ENCODE results near the gene NEK1. TPM values are rescaled to one million over a fixed set of nuclear protein-coding genes. Genes with fewer than 3 reads are reported as not detected.
A peak's percentile ranks its signal among the peaks of the same experiment; 100 is the strongest.
"Not testable (repeated sequence)": the region's sequence is repeated elsewhere in the genome, so short reads cannot be mapped to it uniquely, and the experiment has no call there.

The NEK1 gene
- total RNA-seq, 2 donors from 2014 or later = 10.4 to 13.8 TPM

GRCh38 chr4:169593050-169593560 is 19.3 kb downstream of the NEK1 start:
- no peak overlapping the region for H3K27ac Mint-ChIP-seq
- no peaks in the 10 kb centered on the region for H3K27me3 Mint-ChIP-seq
- no peaks in the 10 kb centered on the region for H3K4me1 Mint-ChIP-seq
- no peaks in the 10 kb centered on the region for H3K9me3 Mint-ChIP-seq
- no peak for ATAC-seq (replicated peaks)
- peaks cover 46% of the 10 kb centered on the region for H3K36me3 Mint-ChIP-seq (ENCODE audit: low read depth)
- no peak overlapping the region for H3K4me3 Mint-ChIP-seq

GRCh38 chr4:169583563-169583962 is 28.8 kb downstream of the NEK1 start:
- no peaks in the 10 kb centered on the region for H3K27me3 Mint-ChIP-seq
- H3K27ac Mint-ChIP-seq = no peak overlapping the region
- H3K9me3 Mint-ChIP-seq = no peaks in the 10 kb centered on the region
- H3K36me3 Mint-ChIP-seq (ENCODE audit: low read depth) = peaks cover 48% of the 10 kb centered on the region
- no peaks in the 10 kb centered on the region for H3K4me1 Mint-ChIP-seq
- no peak overlapping the region for H3K4me3 Mint-ChIP-seq
- ATAC-seq (replicated peaks) = no peak

- no peaks in the 10 kb centered on the region for H3K27me3 Mint-ChIP-seq
- H3K27ac Mint-ChIP-seq = no peak overlapping the region
- H3K4me1 Mint-ChIP-seq = no peaks in the 10 kb centered on the region
- H3K9me3 Mint-ChIP-seq = no peaks in the 10 kb centered on the region
- H3K36me3 Mint-ChIP-seq (ENCODE audit: low read depth) = peaks cover 52% of the 10 kb centered on the region
- no peak for ATAC-seq (replicated peaks)
- no peak overlapping the region for H3K4me3 Mint-ChIP-seq
Observed at GRCh38 chr4:169582706-169583105, 29.7 kb downstream of the NEK1 start.

- Mint-ChIP-seq H3K9me3 (no peaks in the 10 kb centered on the region), H3K27ac (no peak overlapping the region), H3K27me3 (no peaks in the 10 kb centered on the region), H3K4me3 (no peak overlapping the region), H3K4me1 (no peaks in the 10 kb centered on the region), H3K36me3 (ENCODE audit: low read depth) (peaks cover 52% of the 10 kb centered on the region)
- peak; percentile 60 for ATAC-seq (replicated peaks)
Observed at GRCh38 chr4:169582203-169582602, 30.2 kb downstream of the NEK1 start.

GRCh38 chr4:169573889-169574288 is 38.5 kb downstream of the NEK1 start:
- peak overlapping the region; percentile 13 for H3K27ac Mint-ChIP-seq
- H3K9me3 Mint-ChIP-seq = no peaks in the 10 kb centered on the region
- no peak for ATAC-seq (replicated peaks)
- H3K27me3 Mint-ChIP-seq = no peaks in the 10 kb centered on the region
- no peaks in the 10 kb centered on the region for H3K4me1 Mint-ChIP-seq
- H3K36me3 Mint-ChIP-seq (ENCODE audit: low read depth) = peaks cover 50% of the 10 kb centered on the region
- H3K4me3 Mint-ChIP-seq = no peak overlapping the region

GRCh38 chr4:169571435-169571834 is 40.9 kb downstream of the NEK1 start:
- Mint-ChIP-seq H3K9me3 (no peaks in the 10 kb centered on the region), H3K27ac (no peak overlapping the region), H3K4me3 (no peak overlapping the region), H3K27me3 (no peaks in the 10 kb centered on the region), H3K4me1 (no peaks in the 10 kb centered on the region), H3K36me3 (ENCODE audit: low read depth) (peaks cover 46% of the 10 kb centered on the region)
- no peak for ATAC-seq (replicated peaks)

GRCh38 chr4:169571012-169571411 is 41.4 kb downstream of the NEK1 start:
- H3K36me3 Mint-ChIP-seq (ENCODE audit: low read depth) = peaks cover 44% of the 10 kb centered on the region
- H3K27ac Mint-ChIP-seq; H3K4me3 Mint-ChIP-seq; ATAC-seq (replicated peaks); H3K4me1 Mint-ChIP-seq; H3K27me3 Mint-ChIP-seq; H3K9me3 Mint-ChIP-seq: not testable (repeated sequence)

- H3K9me3 Mint-ChIP-seq; H3K4me1 Mint-ChIP-seq; H3K27me3 Mint-ChIP-seq; H3K27ac Mint-ChIP-seq; H3K4me3 Mint-ChIP-seq; ATAC-seq (replicated peaks): not testable (repeated sequence)
- H3K36me3 Mint-ChIP-seq (ENCODE audit: low read depth) = peaks cover 36% of the 10 kb centered on the region
Observed at GRCh38 chr4:169570266-169570665, 42.1 kb downstream of the NEK1 start.

GRCh38 chr4:169569188-169569587 is 43.2 kb downstream of the NEK1 start:
- not testable (repeated sequence) for ATAC-seq (replicated peaks); H3K4me1 Mint-ChIP-seq; H3K27me3 Mint-ChIP-seq; H3K4me3 Mint-ChIP-seq; H3K9me3 Mint-ChIP-seq; H3K27ac Mint-ChIP-seq
- peaks cover 25% of the 10 kb centered on the region for H3K36me3 Mint-ChIP-seq (ENCODE audit: low read depth)

- Mint-ChIP-seq H3K27me3 (no peaks in the 10 kb centered on the region), H3K4me1 (no peaks in the 10 kb centered on the region), H3K36me3 (ENCODE audit: low read depth) (peaks cover 19% of the 10 kb centered on the region), H3K9me3 (no peaks in the 10 kb centered on the region), H3K4me3 (no peak overlapping the region), H3K27ac (no peak overlapping the region)
- no peak for ATAC-seq (replicated peaks)
Observed at GRCh38 chr4:169567916-169568315, 44.5 kb downstream of the NEK1 start.

GRCh38 chr4:169566021-169566818 is 46.2 kb downstream of the NEK1 start:
- H3K9me3 Mint-ChIP-seq = no peaks in the 10 kb centered on the region
- no peaks in the 10 kb centered on the region for H3K4me1 Mint-ChIP-seq
- peaks cover 11% of the 10 kb centered on the region for H3K36me3 Mint-ChIP-seq (ENCODE audit: low read depth)
- H3K4me3 Mint-ChIP-seq = no peak overlapping the region
- peak overlapping the region; percentile 71 for H3K27ac Mint-ChIP-seq
- H3K27me3 Mint-ChIP-seq = no peaks in the 10 kb centered on the region
- peak; percentile 45 for ATAC-seq (replicated peaks)

- H3K4me1 Mint-ChIP-seq = no peaks in the 10 kb centered on the region
- no peak for ATAC-seq (replicated peaks)
- no peak overlapping the region for H3K27ac Mint-ChIP-seq
- H3K9me3 Mint-ChIP-seq = no peaks in the 10 kb centered on the region
- H3K4me3 Mint-ChIP-seq = no peak overlapping the region
- H3K36me3 Mint-ChIP-seq (ENCODE audit: low read depth) = peaks cover 16% of the 10 kb centered on the region
- H3K27me3 Mint-ChIP-seq = no peaks in the 10 kb centered on the region
Observed at GRCh38 chr4:169565606-169566005, 46.8 kb downstream of the NEK1 start.

GRCh38 chr4:169557061-169557636 is 55.2 kb downstream of the NEK1 start:
- Mint-ChIP-seq H3K36me3 (ENCODE audit: low read depth) (peaks cover 53% of the 10 kb centered on the region), H3K4me3 (no peak overlapping the region), H3K27me3 (no peaks in the 10 kb centered on the region), H3K9me3 (no peaks in the 10 kb centered on the region), H3K4me1 (no peaks in the 10 kb centered on the region), H3K27ac (no peak overlapping the region)
- ATAC-seq (replicated peaks) = no peak

- H3K36me3 Mint-ChIP-seq (ENCODE audit: low read depth) = peaks cover 15% of the 10 kb centered on the region
- not testable (repeated sequence) for H3K27me3 Mint-ChIP-seq; ATAC-seq (replicated peaks)
Observed at GRCh38 chr4:169546548-169546947, 65.8 kb downstream of the NEK1 start.

GRCh38 chr4:169540774-169541173 is 71.6 kb downstream of the NEK1 start:
- Mint-ChIP-seq H3K27ac (no peak overlapping the region), H3K4me1 (no peaks in the 10 kb centered on the region)

More at GRCh38 chr4:169546548-169546947, 65.8 kb downstream of the NEK1 start:
- not testable (repeated sequence) for H3K4me3 Mint-ChIP-seq, H3K27ac Mint-ChIP-seq, H3K4me1 Mint-ChIP-seq
- H3K9me3 Mint-ChIP-seq = peaks cover 25% of the 10 kb centered on the region

More at GRCh38 chr4:169540774-169541173, 71.6 kb downstream of the NEK1 start:
- Mint-ChIP-seq H3K36me3 (ENCODE audit: low read depth) (peaks cover 18% of the 10 kb centered on the region), H3K4me3 (no peak overlapping the region), H3K27me3 (no peaks in the 10 kb centered on the region), H3K9me3 (peaks cover 14% of the 10 kb centered on the region)
- ATAC-seq (replicated peaks) = no peak
